HEK293T (cell line): Measurements from ENCODE around the gene OLFM2.

ENCODE experiments used
- ARNT ChIP-seq: fragments of 450-650 bp; IDR thresholded peaks from 2 replicates; pipeline ENCODE4 v1.6.1; 2017; ENCODE audit warnings: mild to moderate bottlenecking
- BHLHE40 ChIP-seq: fragments of 450-650 bp; IDR thresholded peaks from 2 replicates; pipeline ENCODE4 v1.6.1; 2016; ENCODE audit warnings: mild to moderate bottlenecking, moderate library complexity, borderline replicate concordance
- CTBP1 ChIP-seq: fragments of 450-650 bp; IDR thresholded peaks from 2 replicates; pipeline ENCODE4 v1.6.1; 2016; ENCODE audit warnings: borderline replicate concordance
- ELF4 ChIP-seq: fragments of 450-650 bp; IDR thresholded peaks from 2 replicates; pipeline ENCODE4 v1.6.1; 2017; ENCODE audit warnings: antibody characterized with exemption
- FOXM1 ChIP-seq: fragments of 450-650 bp; IDR thresholded peaks from 2 replicates; pipeline ENCODE4 v1.6.1; 2017; ENCODE audit warnings: mild to moderate bottlenecking, borderline replicate concordance
- LEF1 ChIP-seq: fragments of 450-650 bp; IDR thresholded peaks from 2 replicates; pipeline ENCODE4 v1.6.1; 2017; ENCODE audit warnings: mild to moderate bottlenecking, borderline replicate concordance
- NFRKB ChIP-seq: fragments of 450-650 bp; IDR thresholded peaks from 2 replicates; pipeline ENCODE4 v1.6.1; 2016; ENCODE audit warnings: mild to moderate bottlenecking, moderate library complexity
- SP1 ChIP-seq: fragments of 450-650 bp; IDR thresholded peaks from 2 replicates; pipeline ENCODE4 v1.6.1; 2017
- SUZ12 ChIP-seq: fragments of 450-650 bp; IDR thresholded peaks from 2 replicates; pipeline ENCODE4 v1.6.1; 2016; ENCODE audit warnings: mild to moderate bottlenecking
- TARDBP ChIP-seq: fragments of 450-650 bp; IDR thresholded peaks from 2 replicates; pipeline ENCODE4 v1.6.1; 2016
- ZNF384 ChIP-seq: fragments of 450-650 bp; IDR thresholded peaks from 2 replicates; pipeline ENCODE4 v1.6.1; 2016
- TF ChIP-seq, protein P1 (sequence below): fragments of 450-650 bp; IDR thresholded peaks from 2 replicates; pipeline ENCODE4 v1.6.1; 2016

DNA sequence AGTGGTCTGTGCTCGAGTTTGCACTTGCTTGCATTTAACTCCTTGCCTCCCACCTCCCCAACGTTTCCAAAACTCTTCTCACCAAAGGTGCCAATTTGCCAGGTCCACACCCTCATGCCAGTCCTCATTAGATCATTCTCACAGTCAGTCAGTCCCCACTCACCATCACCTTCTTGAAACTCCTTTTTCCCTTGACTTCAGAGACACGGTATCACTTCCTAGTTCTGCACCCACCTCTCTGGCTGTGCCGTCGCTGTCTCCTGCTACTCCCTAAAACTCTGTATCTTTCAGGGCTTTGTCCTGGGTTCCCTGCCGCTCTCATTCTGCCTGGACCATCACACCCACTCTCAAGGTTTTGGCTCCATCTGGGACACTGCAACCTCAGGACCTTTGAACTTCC, 19.6 kb downstream of the OLFM2 start:
- TF ChIP-seq FOXM1: no peak
- TF ChIP-seq ARNT: no peak
- no peak for TF ChIP-seq BHLHE40
- no peak for TF ChIP-seq SP1
- no peak for TF ChIP-seq CTBP1
- TF ChIP-seq, protein P1, sequence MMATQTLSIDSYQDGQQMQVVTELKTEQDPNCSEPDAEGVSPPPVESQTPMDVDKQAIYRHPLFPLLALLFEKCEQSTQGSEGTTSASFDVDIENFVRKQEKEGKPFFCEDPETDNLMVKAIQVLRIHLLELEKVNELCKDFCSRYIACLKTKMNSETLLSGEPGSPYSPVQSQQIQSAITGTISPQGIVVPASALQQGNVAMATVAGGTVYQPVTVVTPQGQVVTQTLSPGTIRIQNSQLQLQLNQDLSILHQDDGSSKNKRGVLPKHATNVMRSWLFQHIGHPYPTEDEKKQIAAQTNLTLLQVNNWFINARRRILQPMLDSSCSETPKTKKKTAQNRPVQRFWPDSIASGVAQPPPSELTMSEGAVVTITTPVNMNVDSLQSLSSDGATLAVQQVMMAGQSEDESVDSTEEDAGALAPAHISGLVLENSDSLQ: no peak
- TF ChIP-seq SUZ12: no peak
- no peak for TF ChIP-seq ZNF384
- no peak for TF ChIP-seq TARDBP
- TF ChIP-seq NFRKB: no peak
- TF ChIP-seq ELF4: no peak
- TF ChIP-seq LEF1: no peak
